ENCODE data around the gene TBX1.

TBX1 gene

DNA sequence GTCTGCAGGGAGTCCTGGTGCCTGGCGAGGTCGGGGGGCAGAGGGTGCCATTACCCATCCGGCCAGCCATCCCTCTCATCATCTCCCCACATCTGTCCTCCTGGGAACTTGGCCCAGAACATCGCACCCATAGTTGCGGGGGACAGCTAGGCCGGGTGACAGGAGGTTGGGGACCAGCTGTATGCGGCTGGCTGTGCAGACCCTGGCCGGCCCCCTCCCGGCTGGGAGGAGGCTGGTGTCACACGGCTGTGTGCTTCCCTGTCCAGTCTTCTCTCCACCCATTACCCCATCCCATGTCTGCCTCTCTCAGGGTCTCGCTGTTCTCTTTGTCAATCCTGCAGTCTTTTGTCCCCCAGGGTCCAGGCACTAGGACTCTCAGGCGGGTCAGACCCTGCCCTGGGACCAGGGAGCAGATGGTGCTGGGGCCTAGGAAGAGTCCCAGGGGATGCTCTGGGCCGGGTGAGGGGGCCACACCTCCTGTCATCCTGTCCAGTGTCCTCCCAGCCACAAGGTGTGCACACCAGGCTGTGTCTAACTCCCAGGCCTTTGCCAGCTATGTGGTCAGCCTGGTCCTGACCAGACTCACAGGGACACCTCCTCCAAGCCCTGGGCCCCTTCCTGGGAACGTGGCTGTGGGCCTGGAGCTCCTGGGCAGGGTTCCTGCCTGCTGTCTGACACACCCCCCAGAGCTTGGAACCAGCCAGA, 6.4 kb upstream of the TBX1 start:
- no peak for DNase-seq

DNA sequence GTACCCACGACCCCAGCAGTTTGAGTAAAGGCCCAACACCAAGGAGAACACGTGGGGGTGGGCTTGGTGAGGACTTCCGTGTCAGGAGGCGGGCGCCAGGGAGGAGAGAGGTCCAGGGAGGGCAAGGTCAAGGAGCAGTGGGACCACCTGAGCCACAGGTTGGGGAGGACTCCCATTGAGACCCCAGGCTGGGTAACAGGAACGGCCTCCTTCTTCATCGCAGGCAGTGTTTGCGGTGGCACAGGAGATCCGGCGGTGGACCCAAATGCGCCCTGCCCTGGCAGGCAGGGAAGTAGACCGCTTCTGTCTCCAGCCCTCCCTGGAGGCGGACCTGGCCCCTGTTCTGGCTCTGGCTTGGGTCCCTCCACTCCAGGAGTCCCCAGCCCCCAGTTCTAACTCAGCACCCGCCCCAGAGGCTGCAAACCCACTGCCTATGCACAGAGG, 5.9 kb upstream of the TBX1 start:
- no peak for DNase-seq

GRCh38 chr22:19755145-19755710, 5.3 kb upstream of the TBX1 start:
- DNase-seq, result no peak

GRCh38 chr22:19755722-19756287, 4.8 kb upstream of the TBX1 start:
- DNase-seq, result no peak

DNA sequence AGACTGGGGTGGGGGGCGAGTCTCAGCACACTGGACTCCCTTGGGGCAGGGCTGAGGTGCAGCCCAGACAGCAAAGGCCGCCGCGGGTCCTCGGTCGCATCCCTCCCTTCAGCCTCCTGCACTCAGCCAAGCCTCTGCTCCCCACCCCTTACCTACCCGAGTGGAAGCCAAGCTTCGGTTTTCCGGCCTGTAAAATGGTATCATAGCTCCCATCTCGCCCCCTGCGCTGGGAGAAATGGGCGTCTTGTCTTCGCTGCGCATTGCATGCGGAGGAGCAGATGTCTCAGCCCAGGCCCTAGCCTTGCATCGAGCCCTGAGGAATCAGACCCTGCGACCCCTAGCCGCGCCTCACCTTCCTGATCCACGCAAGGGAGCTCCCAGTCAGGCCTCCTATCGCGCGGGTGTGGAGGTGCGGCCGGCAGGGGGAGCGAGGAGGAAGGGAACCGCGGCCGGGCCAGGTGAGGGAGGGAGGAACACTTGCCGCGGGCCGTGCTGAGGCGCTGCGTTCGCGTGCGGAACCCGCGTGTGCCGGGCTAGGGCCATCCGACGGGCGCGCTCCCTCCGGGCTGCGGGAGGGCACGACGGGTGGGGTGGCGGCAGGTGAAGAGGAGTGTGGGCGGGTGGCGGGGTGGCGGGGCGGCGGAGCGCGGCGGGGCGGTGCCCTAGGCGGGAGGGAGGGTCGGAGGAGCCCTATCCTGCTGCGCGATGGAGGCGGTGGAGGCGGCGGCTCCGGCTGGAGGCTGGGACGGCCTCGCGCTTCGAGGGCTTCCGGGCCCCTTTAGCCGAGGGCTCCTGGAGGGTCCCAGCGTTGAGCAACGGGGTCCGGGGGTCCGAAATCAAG, 4.1 kb upstream of the TBX1 start:
- no peak for DNase-seq

DNA sequence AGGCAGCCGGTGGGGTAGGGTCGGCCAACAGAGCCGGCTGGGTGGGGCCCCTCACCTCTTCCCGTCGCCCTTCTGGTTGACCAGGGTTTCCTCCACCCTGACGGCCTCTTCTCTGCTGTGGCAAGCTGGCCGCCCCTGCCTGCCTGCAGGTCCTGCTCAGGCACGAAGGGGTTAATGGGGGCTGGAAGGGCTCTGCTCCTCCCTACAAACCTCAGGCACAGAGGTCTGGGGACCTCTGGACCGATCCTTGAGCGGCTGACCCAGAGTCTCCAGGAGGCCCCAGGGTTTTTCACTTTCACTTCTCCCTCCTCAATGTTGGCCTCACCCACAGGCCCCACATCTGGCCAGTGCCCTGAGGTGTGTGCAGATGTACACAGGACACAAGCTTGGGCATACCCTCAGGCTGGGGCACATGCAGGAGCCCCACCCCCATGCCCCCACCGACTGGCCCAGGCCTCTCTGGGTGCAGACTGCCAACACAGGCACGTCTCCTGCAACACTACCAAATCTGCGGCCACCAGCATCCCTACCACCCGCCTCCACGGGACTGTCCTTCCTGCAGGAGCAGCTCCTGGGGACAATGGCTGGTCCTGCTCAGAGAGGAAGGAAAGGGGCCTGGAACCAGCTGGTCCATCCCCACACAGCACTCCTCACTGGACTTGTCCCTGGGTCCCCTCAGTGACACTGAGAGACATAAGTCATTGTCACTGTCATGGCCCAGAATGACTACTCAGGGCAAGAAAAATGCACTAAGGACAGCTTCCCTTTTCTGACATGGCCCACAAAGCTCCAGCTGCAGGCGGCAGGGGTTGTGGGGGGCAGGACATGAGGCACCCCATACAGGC, 3.2 kb upstream of the TBX1 start:
- no peak for DNase-seq

- DNase-seq, result no peak
Observed at GRCh38 chr22:19757985-19758895, 2.3 kb upstream of the TBX1 start.

GRCh38 chr22:19758896-19759426, 1.6 kb upstream of the TBX1 start:
- DNase-seq, result no peak

DNA sequence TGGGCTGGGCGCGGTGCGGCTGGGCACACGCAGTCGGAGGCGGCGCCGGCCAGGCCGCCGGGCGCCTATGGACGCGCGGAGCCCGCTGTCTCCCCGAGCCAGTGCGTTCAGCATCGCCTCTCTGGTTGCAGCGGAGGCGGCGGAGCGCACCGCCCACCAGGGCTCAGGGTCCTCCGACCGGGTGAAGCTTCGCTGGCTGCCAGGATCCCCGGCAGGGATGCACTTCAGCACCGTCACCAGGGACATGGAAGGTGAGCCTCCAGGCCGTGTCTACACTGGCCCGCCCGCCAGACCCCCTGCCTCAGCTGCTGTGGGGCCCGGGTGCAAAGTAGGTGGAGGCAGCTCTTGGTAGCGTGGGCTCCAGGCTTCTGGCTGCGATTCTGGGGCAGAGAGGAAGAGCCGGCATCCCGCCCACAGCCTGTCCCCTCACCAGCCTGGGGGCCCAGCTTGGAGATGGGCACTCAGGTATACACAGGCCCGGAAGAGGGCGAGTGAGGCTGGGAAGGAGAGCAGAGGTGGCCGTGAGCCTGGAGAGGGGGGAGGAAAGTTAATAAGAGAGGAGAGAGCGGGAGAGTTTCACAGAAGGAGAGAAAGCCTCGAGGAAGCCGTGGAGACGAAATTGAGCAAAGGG, 1.0 kb upstream of the TBX1 start:
- DNase-seq, result no peak

DNA sequence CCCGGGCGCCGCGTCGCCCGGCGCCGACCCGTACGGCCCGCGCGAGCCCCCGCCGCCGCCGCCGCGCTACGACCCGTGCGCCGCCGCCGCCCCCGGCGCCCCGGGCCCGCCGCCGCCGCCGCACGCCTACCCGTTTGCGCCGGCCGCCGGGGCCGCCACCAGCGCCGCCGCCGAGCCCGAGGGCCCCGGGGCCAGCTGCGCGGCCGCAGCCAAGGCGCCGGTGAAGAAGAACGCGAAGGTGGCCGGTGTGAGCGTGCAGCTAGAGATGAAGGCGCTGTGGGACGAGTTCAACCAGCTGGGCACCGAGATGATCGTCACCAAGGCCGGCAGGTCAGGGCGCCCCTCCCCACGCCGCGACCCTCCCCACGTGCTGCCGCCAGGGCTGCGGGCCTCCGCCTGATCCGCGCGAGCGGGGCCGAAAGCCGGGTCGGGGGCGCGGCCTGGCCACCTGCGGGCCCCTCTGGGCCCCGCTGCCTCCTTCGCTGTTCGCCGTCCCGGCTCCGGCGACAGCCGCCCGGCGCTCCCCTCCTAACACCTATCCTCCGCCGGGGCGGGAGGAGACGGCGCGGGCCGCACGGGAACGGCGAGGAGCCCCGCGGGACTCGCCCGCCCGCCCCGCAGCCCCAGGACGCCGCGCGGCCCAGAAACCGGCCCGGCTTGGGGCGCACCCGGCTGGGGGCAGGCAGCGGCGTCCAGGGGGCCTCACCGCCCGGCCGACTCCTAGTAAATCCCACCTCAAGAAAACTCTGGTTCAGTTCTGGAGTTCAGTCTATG, 560 bp downstream of the TBX1 start:
- no peak for DNase-seq

DNA sequence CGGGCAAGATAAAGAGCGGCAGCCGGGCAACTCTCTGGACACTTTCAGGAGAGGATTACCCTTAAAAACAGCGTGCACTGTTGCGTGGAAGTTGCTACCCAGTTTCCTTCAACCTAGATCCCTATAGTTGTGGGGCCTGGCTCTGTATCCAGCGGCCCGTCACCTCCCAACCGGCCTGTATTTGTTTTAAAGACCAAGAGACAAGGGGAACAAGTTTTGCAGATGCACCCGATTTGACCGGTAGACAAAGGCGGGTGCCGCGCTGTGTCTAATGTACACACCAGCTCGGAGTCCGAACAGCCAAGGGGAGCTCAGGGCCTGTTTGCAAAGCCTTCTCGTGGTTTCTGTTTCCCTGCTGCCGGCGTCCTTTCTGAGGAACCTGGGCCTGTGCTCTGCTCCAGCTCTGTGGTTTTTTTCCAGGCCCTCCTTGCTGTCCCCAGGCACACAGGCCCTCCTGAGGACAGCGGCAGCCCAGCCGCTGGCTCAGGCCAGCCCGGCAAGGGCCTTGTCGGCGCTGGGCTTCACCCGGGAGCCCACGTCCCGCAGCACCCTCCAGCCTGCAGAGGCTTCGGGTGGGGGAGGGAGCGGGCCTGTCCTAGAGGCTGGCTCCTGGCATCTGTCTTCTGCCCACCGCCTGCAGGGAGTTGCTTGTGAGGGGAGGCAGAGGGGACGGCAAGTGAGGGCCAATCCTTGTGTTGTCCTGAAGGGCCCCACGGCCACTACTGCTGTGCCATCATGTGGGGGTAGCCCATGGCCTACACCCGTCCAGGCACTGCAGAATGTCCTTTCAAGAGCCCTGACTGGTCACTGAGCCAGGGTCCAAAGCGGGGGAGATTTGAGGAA, 1.4 kb downstream of the TBX1 start:
- no peak for DNase-seq

- no peak for DNase-seq
Observed at GRCh38 chr22:19762568-19763457, 2.2 kb downstream of the TBX1 start.

DNA sequence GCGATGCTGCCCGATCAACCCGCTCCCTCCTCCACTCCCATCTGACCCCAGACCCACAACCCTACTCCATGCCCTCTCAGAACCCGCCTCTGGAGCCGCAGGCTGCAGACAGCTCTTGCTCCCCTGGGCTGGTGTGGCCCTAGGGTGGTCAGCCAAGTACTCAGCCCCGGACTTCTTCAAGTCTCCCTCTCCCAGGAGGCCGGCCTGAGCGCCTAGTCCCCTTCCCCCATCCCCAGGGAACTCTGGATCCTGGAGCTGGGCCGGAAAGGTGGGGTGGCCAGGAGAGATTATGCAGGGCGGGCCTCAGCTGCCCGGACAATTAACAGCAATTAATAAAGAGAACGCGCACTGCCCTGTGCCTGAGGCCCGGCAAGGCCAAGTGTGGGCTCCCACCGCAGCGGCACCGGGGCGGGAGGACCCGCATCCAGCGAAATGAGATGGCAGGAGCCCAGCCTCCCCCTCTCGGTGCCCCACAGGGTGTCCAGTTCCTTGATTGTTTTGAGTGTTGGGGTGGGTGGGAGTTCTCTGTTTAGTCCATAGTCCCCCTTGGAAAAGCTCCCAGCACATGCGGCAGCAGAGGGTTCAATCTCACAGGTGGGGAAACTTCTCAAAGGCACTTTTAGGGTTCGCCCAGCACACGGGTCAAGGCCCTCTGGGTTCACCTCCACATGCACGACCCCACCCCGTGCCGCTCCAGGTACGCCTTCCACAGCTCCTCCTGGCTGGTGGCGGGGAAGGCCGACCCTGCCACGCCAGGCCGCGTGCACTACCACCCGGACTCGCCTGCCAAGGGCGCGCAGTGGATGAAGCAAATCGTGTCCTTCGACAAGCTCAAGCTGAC, 3.1 kb downstream of the TBX1 start:
- no peak for DNase-seq

DNA sequence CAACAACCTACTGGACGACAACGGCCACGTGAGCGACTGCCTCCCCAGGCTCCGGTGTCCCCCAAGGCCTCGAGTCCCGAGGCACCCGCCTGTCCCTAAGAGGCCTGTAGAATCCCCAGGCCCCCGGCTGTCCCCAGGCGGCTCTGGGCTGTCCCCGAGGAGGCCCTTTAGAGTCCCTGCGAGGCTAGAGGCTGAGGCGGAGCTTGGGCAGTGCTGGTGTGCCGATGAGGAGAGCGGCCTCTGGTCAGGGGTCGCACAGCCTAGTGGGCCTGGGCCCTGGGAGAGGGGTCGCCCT, 3.7 kb downstream of the TBX1 start:
- no peak for DNase-seq

- DNase-seq, result no peak
Observed at GRCh38 chr22:19764636-19765476, 4.3 kb downstream of the TBX1 start.
